Mucosa of stomach (tissue), 1 donor: Measurements from ENCODE around the gene TSNAX.
"Not testable (repeated sequence)": the region's sequence is repeated elsewhere in the genome, so short reads cannot be mapped to it uniquely, and the experiment has no call there.

Source experiments
- H3K27me3 ChIP-seq: one replicate; pipeline ENCODE4 v1.7.0; 2013; ENCODE audit warnings: mild to moderate bottlenecking, low read length; ENCODE audit not compliant: control insufficient read depth, insufficient read depth
- H3K36me3 ChIP-seq: one replicate; pipeline ENCODE4 v1.7.0; 2013; ENCODE audit warnings: low read length; ENCODE audit not compliant: control insufficient read depth, insufficient read depth
- H3K4me1 ChIP-seq: one replicate; pipeline ENCODE4 v1.7.0; 2013; ENCODE audit warnings: mild to moderate bottlenecking, low read length; ENCODE audit not compliant: control insufficient read depth, insufficient read depth
- H3K4me3 ChIP-seq: one replicate; pipeline ENCODE4 v1.7.0; 2013; ENCODE audit warnings: low read length
- H3K9ac ChIP-seq: one replicate; pipeline ENCODE4 v1.7.0; 2013; ENCODE audit warnings: mild to moderate bottlenecking, low read length, moderate library complexity
- H3K9me3 ChIP-seq: one replicate; pipeline ENCODE4 v1.7.0; 2013; ENCODE audit warnings: mild to moderate bottlenecking, low read length, moderate library complexity; ENCODE audit not compliant: control insufficient read depth
- donor health status: Pancreatic carcinoma.

TSNAX gene

DNA sequence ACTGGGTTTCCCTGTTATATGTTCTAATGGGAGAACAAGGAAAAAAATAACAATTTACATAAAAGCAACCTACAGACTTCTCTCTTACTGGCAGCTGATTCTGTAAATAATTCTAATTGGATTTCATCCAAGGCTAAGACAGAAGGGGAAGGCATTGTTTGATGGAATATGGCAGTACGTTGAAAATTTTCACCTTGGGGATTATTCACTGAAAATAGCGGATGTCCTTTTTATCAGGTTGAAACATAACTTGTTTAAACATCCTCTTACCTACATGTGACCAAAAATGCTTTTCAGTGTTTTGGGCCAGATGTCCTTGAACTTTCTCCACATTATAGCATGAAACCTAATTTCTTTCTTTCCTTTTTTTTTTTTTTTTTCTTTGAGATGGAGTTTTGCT lies 24.9 kb downstream of the TSNAX start:
- H3K9me3 ChIP-seq, result no peaks in the 10 kb centered on the region
- no peaks in the 10 kb centered on the region for H3K27me3 ChIP-seq
- H3K36me3 ChIP-seq, result no peaks in the 10 kb centered on the region
- H3K4me1 ChIP-seq, result no peaks in the 10 kb centered on the region
- H3K9ac ChIP-seq, result no peak overlapping the region
- no peak overlapping the region for H3K4me3 ChIP-seq

DNA sequence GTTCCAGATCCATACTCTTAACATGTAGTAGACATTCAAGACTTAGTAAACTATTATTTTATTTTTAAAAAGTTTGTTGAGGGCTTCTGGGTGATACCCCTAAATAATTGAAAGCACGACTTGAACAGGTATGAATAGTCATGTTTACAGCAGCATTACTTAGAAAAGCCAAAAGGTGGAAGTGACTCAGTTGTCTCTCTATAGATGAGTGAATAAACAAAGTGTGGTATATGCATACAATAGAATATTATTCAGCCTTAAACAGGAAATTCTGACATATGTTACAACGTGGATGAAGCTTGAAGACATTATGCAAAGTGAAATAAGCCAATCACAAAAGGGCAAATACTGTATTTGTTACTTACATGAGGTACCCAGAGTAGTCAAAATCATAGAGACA lies 26.5 kb downstream of the TSNAX start:
- no peak overlapping the region for H3K4me3 ChIP-seq

GRCh38 chr1:231557411-231557810 lies 28.9 kb downstream of the TSNAX start:
- Histone ChIP-seq H3K36me3 (no peaks in the 10 kb centered on the region), H3K27me3 (no peaks in the 10 kb centered on the region), H3K9me3 (no peaks in the 10 kb centered on the region), H3K4me3 (no peak overlapping the region), H3K9ac (no peak overlapping the region), H3K4me1 (no peaks in the 10 kb centered on the region)

More for the DNA sequence above, 26.5 kb downstream of the TSNAX start:
- Histone ChIP-seq H3K27me3 (no peaks in the 10 kb centered on the region), H3K4me1 (no peaks in the 10 kb centered on the region), H3K36me3 (no peaks in the 10 kb centered on the region), H3K9me3 (no peaks in the 10 kb centered on the region), H3K9ac (no peak overlapping the region)

GRCh38 chr1:231557898-231558707 lies 29.6 kb downstream of the TSNAX start:
- H3K4me3 ChIP-seq, result no peak overlapping the region
- no peaks in the 10 kb centered on the region for H3K36me3 ChIP-seq
- H3K9ac ChIP-seq, result no peak overlapping the region
- H3K27me3 ChIP-seq, result no peaks in the 10 kb centered on the region
- no peaks in the 10 kb centered on the region for H3K4me1 ChIP-seq
- no peaks in the 10 kb centered on the region for H3K9me3 ChIP-seq

DNA sequence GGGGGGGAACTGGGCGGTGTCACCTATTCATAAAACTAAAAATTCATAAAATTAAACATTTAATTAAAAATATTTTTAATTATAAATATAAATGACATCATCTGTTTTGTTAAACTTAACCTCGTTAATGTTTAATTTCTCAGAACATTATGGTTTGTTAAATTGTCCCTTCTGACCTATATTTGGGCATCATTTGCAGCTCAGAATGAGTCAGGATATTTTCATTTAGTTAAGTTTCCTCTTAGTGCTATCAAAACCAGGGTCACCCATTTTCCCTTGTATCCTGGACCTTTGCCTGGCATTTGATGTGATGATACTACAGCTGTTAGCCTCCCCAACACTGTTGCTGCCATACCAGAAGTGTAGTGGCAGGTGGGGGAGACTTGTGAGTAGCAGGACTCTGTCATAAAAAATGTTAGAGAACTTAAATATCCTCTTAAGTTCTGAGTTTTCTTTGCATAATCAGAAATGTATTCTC lies 30.3 kb downstream of the TSNAX start:
- H3K9ac ChIP-seq, result no peak overlapping the region
- H3K36me3 ChIP-seq, result no peaks in the 10 kb centered on the region
- H3K9me3 ChIP-seq, result no peaks in the 10 kb centered on the region
- no peaks in the 10 kb centered on the region for H3K27me3 ChIP-seq
- H3K4me3 ChIP-seq, result no peak overlapping the region
- H3K4me1 ChIP-seq, result no peaks in the 10 kb centered on the region

- Histone ChIP-seq H3K36me3 (no peaks in the 10 kb centered on the region), H3K27me3 (no peaks in the 10 kb centered on the region), H3K9me3 (no peaks in the 10 kb centered on the region), H3K9ac (no peak overlapping the region), H3K4me1 (no peaks in the 10 kb centered on the region), H3K4me3 (no peak overlapping the region)
Observed at GRCh38 chr1:231561647-231562383, 33.3 kb downstream of the TSNAX start.

DNA sequence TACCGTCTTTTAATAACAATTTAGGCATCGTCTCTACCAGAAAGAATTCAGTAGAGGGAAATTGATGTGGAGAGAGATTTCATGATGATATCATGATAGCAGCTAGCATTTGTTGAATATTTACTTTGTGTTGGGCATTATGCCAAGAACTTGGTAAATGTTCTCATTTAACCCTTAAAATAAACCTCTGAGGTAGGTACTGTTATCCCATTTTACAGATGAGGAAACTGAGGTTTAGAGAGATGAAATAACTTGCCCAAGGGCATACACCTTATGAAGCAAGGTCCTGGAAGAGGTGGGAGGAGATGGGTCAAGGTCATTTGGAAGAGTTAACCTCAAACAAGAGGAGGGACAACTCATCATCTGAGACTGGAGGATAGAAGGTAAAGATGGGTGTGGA lies 34.8 kb downstream of the TSNAX start:
- Histone ChIP-seq H3K27me3 (no peaks in the 10 kb centered on the region), H3K4me3 (no peak overlapping the region), H3K9me3 (no peaks in the 10 kb centered on the region), H3K36me3 (no peaks in the 10 kb centered on the region), H3K4me1 (no peaks in the 10 kb centered on the region), H3K9ac (no peak overlapping the region)

DNA sequence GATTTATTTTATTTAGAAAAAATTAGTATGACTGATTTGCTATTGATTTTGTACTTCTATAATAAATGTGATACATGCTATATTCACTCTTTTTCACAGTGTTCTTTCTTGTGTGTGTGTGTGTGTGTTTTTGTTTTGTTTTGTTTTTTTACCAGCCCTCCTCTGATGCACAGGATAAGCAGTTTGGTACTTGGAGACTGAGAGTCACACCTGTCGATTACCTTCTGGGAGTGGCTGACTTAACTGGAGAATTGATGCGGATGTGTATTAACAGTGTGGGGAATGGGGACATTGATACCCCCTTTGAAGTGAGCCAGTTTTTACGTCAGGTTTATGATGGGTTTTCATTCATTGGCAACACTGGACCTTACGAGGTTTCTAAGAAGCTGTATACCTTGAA lies 35.9 kb downstream of the TSNAX start:
- H3K9ac ChIP-seq, result no peak overlapping the region
- no peaks in the 10 kb centered on the region for H3K36me3 ChIP-seq
- no peaks in the 10 kb centered on the region for H3K9me3 ChIP-seq
- no peak overlapping the region for H3K4me3 ChIP-seq
- no peaks in the 10 kb centered on the region for H3K4me1 ChIP-seq
- no peaks in the 10 kb centered on the region for H3K27me3 ChIP-seq

- H3K9ac ChIP-seq, result no peak overlapping the region
- no peaks in the 10 kb centered on the region for H3K9me3 ChIP-seq
- H3K27me3 ChIP-seq, result no peaks in the 10 kb centered on the region
- H3K4me1 ChIP-seq, result no peaks in the 10 kb centered on the region
- H3K4me3 ChIP-seq, result no peak overlapping the region
- no peaks in the 10 kb centered on the region for H3K36me3 ChIP-seq
Observed at GRCh38 chr1:231566496-231566895, 38.0 kb downstream of the TSNAX start.

GRCh38 chr1:231570262-231570661 lies 41.8 kb downstream of the TSNAX start:
- not testable (repeated sequence) for H3K9me3 ChIP-seq, H3K36me3 ChIP-seq, H3K27me3 ChIP-seq, H3K4me1 ChIP-seq, H3K9ac ChIP-seq, H3K4me3 ChIP-seq

GRCh38 chr1:231571904-231572303 lies 43.4 kb downstream of the TSNAX start:
- no peaks in the 10 kb centered on the region for H3K27me3 ChIP-seq
- peaks cover 4% of the 10 kb centered on the region for H3K4me1 ChIP-seq
- H3K36me3 ChIP-seq, result no peaks in the 10 kb centered on the region
- H3K9me3 ChIP-seq, result no peaks in the 10 kb centered on the region
- no peak overlapping the region for H3K4me3 ChIP-seq
- H3K9ac ChIP-seq, result no peak overlapping the region

GRCh38 chr1:231575472-231575871 lies 47.0 kb downstream of the TSNAX start:
- Histone ChIP-seq H3K27me3 (no peaks in the 10 kb centered on the region), H3K4me1 (peaks cover 10% of the 10 kb centered on the region), H3K9me3 (no peaks in the 10 kb centered on the region)

More at GRCh38 chr1:231575472-231575871, 47.0 kb downstream of the TSNAX start:
- H3K4me3 ChIP-seq, result no peak overlapping the region
- no peak overlapping the region for H3K9ac ChIP-seq
- no peaks in the 10 kb centered on the region for H3K36me3 ChIP-seq
